OCI-LY7 (cell line): ENCODE measurements around the gene TBKBP1.

Experiments used
- CTCF ChIP-seq: fragments of 200-600 bp; sonication (generic); conservative IDR thresholded peaks from 2 replicates; pipeline ENCODE4 v1.5.1; 2014; ENCODE audit warnings: mild to moderate bottlenecking, antibody characterized with exemption, low read length, moderate library complexity, mixed read lengths
- EZH2phosphoT487 ChIP-seq: fragments of 200-600 bp; sonication (generic); IDR thresholded peaks from 2 replicates; pipeline ENCODE4 v1.6.1; 2018; ENCODE audit warnings: low read depth, borderline replicate concordance, mild to moderate bottlenecking, mixed run types, antibody characterized with exemption, low read length, moderate library complexity, mixed read lengths

GRCh38 chr17:47704736-47705135 lies 10.8 kb downstream of the TBKBP1 start:
- TF ChIP-seq CTCF, result no peak
- no peak for TF ChIP-seq EZH2phosphoT487
